ENCODE data around the gene CGNL1.

CGNL1 gene

GRCh38 chr15:57439128-57440027 lies 63.1 kb downstream of the CGNL1 start:
- DNase-seq (no peak), ATAC-seq (ENCODE audit: insufficient read depth, low read depth) (no peak)
- no peaks in the 10 kb centered on the region for H3K36me3 ChIP-seq (ENCODE audit: insufficient read depth, low read length)
- no peak overlapping the region for H3K9ac ChIP-seq (ENCODE audit: low read depth, low read length)
- TF ChIP-seq CTCF (IDR thresholded peaks at IDR 0.05; ENCODE audit: borderline replicate concordance, extremely low read depth, low read length, poor library complexity, severe bottlenecking) = no peak
- TF ChIP-seq EZH2 (IDR thresholded peaks at IDR 0.05; ENCODE audit: borderline replicate concordance, low read depth, low read length, severe bottlenecking) = no peak
- H3K4me2 ChIP-seq (ENCODE audit: insufficient read depth, low read length) = no peak overlapping the region
- H3K4me3 ChIP-seq (ENCODE audit: low read depth in 1 of 2, low read length in 2 of 2) = no peak overlapping the region
- no peak overlapping the region for H3K27ac ChIP-seq (ENCODE audit: low read length)
- H3K9me3 ChIP-seq (ENCODE audit: insufficient read depth, low read length, severe bottlenecking) = no peaks in the 10 kb centered on the region
- no peaks in the 10 kb centered on the region for H3K79me2 ChIP-seq (ENCODE audit: insufficient read depth, low read length)
- H3K27me3 ChIP-seq (ENCODE audit: insufficient read depth, low read length, poor library complexity) = peaks cover 3% of the 10 kb centered on the region
- H2AFZ ChIP-seq (ENCODE audit: low read depth, low read length) = no peak overlapping the region
- no peaks in the 10 kb centered on the region for H3K4me1 ChIP-seq (ENCODE audit: insufficient read depth, low read length)
- no peaks in the 10 kb centered on the region for H4K20me1 ChIP-seq (ENCODE audit: insufficient read depth, low read length)

GRCh38 chr15:57440167-57440566 lies 63.9 kb downstream of the CGNL1 start:
- Histone ChIP-seq H3K27ac (ENCODE audit: low read length) (no peak overlapping the region), H3K79me2 (ENCODE audit: insufficient read depth, low read length) (no peaks in the 10 kb centered on the region), H3K27me3 (ENCODE audit: insufficient read depth, low read length, poor library complexity) (peaks cover 2% of the 10 kb centered on the region), H2AFZ (ENCODE audit: low read depth, low read length) (no peak overlapping the region), H4K20me1 (ENCODE audit: insufficient read depth, low read length) (no peaks in the 10 kb centered on the region), H3K4me2 (ENCODE audit: insufficient read depth, low read length) (no peak overlapping the region), H3K9me3 (ENCODE audit: insufficient read depth, low read length, severe bottlenecking) (no peaks in the 10 kb centered on the region), H3K36me3 (ENCODE audit: insufficient read depth, low read length) (no peaks in the 10 kb centered on the region), H3K4me1 (ENCODE audit: insufficient read depth, low read length) (no peaks in the 10 kb centered on the region), H3K4me3 (ENCODE audit: low read depth in 1 of 2, low read length in 2 of 2) (no peak overlapping the region), H3K9ac (ENCODE audit: low read depth, low read length) (no peak overlapping the region)
- DNase-seq = no peak
- no peak for ATAC-seq (ENCODE audit: insufficient read depth, low read depth)
- TF ChIP-seq CTCF (IDR thresholded peaks at IDR 0.05; ENCODE audit: borderline replicate concordance, extremely low read depth, low read length, poor library complexity, severe bottlenecking) = no peak
- TF ChIP-seq EZH2 (IDR thresholded peaks at IDR 0.05; ENCODE audit: borderline replicate concordance, low read depth, low read length, severe bottlenecking) = no peak

- ATAC-seq (ENCODE audit: insufficient read depth, low read depth) (no peak), DNase-seq (no peak)
- Histone ChIP-seq H3K4me1 (ENCODE audit: insufficient read depth, low read length) (no peaks in the 10 kb centered on the region), H3K36me3 (ENCODE audit: insufficient read depth, low read length) (no peaks in the 10 kb centered on the region), H2AFZ (ENCODE audit: low read depth, low read length) (no peak overlapping the region), H3K27me3 (ENCODE audit: insufficient read depth, low read length, poor library complexity) (peaks cover 2% of the 10 kb centered on the region), H3K4me2 (ENCODE audit: insufficient read depth, low read length) (no peak overlapping the region), H4K20me1 (ENCODE audit: insufficient read depth, low read length) (no peaks in the 10 kb centered on the region), H3K9ac (ENCODE audit: low read depth, low read length) (no peak overlapping the region), H3K4me3 (ENCODE audit: low read depth in 1 of 2, low read length in 2 of 2) (no peak overlapping the region), H3K27ac (ENCODE audit: low read length) (no peak overlapping the region), H3K79me2 (ENCODE audit: insufficient read depth, low read length) (no peaks in the 10 kb centered on the region), H3K9me3 (ENCODE audit: insufficient read depth, low read length, severe bottlenecking) (no peaks in the 10 kb centered on the region)
- no peak for TF ChIP-seq CTCF (IDR thresholded peaks at IDR 0.05; ENCODE audit: borderline replicate concordance, extremely low read depth, low read length, poor library complexity, severe bottlenecking)
- TF ChIP-seq EZH2 (IDR thresholded peaks at IDR 0.05; ENCODE audit: borderline replicate concordance, low read depth, low read length, severe bottlenecking) = no peak
Observed at GRCh38 chr15:57440799-57441198, 64.5 kb downstream of the CGNL1 start.

Data from DND-41 (cell line).